Measurements from ENCODE around the gene CDK16. TPM values are rescaled to one million over a fixed set of nuclear protein-coding genes. Genes with fewer than 3 reads are reported as not detected.

Gene CDK16
- total and polyA plus RNA-seq, 7 donors: 104 to 192 (median 150) TPM

DNA sequence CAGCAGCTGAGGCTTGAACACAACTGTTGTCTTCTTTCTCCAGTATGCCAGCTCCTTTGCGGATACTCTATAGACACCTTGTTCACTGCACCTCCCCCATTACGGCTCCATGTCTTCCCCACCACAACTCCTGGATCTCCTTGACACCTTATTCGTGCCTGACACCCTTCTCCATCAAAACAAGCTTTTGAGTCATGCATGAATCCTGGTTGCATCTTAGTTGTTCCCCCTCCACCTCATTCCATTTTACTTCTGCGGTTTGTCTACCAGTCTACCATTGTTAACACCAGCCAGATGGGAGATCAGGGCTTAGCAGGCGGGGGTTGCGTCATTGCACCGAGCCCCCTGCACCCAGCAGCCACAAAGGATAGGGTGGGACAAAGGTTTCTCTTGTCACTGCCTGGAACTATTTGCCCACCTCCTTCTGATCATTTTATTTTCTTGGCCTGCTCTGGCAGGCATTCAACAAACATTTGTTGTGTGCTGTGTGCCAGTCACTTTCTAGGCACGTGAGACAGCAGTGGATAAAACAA, 2.0 kb upstream of the CDK16 start:
- intact Hi-C loops (cut with DNase I): no loop called here
- TF ChIP-seq, protein P1, sequence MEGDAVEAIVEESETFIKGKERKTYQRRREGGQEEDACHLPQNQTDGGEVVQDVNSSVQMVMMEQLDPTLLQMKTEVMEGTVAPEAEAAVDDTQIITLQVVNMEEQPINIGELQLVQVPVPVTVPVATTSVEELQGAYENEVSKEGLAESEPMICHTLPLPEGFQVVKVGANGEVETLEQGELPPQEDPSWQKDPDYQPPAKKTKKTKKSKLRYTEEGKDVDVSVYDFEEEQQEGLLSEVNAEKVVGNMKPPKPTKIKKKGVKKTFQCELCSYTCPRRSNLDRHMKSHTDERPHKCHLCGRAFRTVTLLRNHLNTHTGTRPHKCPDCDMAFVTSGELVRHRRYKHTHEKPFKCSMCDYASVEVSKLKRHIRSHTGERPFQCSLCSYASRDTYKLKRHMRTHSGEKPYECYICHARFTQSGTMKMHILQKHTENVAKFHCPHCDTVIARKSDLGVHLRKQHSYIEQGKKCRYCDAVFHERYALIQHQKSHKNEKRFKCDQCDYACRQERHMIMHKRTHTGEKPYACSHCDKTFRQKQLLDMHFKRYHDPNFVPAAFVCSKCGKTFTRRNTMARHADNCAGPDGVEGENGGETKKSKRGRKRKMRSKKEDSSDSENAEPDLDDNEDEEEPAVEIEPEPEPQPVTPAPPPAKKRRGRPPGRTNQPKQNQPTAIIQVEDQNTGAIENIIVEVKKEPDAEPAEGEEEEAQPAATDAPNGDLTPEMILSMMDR (IDR thresholded peaks at IDR 0.05): no peak
- Histone ChIP-seq H3K4me1 (peaks cover 18% of the 10 kb centered on the region), H3K27ac (peak overlapping the region; percentile 95), H3K27me3 (ENCODE audit: insufficient read depth in 3 of 3, low read length in 2 of 3) (no peaks in the 10 kb centered on the region), H3K36me3 (ENCODE audit: insufficient read depth in 1 of 2, low read depth in 1 of 2) (peaks cover 15 to 54% of the 10 kb centered on the region in 2 donors), H3K4me3 (peak overlapping the region; percentile 98), H3K9me3 (no peaks in the 10 kb centered on the region)
- no peak for ATAC-seq
- 69 to 76% (median 75%) methylated on average over 8 of the region's 8 CpGs for WGBS, 3 donors
- DNase-seq: no peak

DNA sequence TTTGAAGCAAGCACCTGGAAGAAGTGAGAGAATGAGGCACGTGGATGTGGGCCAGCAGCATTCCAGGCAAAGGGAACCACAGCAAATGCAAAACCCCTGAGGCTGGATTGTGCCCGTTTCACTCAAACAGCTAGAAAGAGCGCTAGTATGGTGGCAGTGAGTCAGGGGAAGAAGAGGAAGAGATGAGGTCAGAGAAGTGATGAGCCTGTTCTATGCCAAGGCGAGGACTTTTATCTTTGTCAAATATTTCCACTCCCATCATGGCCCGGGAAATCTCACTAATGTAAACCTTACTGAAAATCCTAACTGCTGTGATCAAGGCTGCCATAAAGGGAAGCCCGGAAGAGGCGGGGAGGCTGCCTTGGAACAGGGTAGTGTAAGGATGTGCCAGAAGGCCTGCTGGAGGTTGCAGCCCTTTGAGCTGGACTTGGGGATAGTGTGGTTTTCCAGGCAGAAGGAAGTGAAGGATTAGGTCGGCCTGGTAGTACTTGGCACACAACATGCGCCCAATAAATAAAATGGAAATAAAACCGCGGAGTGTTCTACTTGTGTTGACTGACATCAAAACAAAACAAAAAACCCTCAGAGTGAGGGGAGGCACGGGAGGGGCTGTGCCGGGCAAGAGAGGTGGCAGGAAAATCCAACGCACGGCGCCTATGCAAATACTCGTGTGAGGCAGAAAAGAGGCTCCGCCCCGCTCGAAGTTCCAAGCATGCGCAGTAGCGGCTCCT, 1.2 kb upstream of the CDK16 start:
- WGBS, 3 donors: 4 to 22% (median 9%) methylated on average over 14 to 22 of the region's 22 CpGs
- Histone ChIP-seq H3K27me3 (ENCODE audit: insufficient read depth in 3 of 3, low read length in 2 of 3) (no peaks in the 10 kb centered on the region), H3K9me3 (no peaks in the 10 kb centered on the region), H3K27ac (peak overlapping the region; percentile 95), H3K4me3 (peak overlapping the region; percentile 98), H3K36me3 (ENCODE audit: insufficient read depth in 1 of 2, low read depth in 1 of 2) (peaks cover 14 to 45% of the 10 kb centered on the region in 2 donors), H3K4me1 (peaks cover 18% of the 10 kb centered on the region)
- ATAC-seq: peak in 3 of 4 donors; percentile 1 to 15 (median 7)
- peak in 1 of 2 donors; percentile 40 for DNase-seq
- TF ChIP-seq, protein P1 (IDR thresholded peaks at IDR 0.05): no peak
- intact Hi-C loops (cut with DNase I): no loop called here

- Histone ChIP-seq H3K9me3 (no peaks in the 10 kb centered on the region), H3K27me3 (ENCODE audit: insufficient read depth in 3 of 3, low read length in 2 of 3) (no peaks in the 10 kb centered on the region), H3K4me1 (peaks cover 18% of the 10 kb centered on the region), H3K27ac (peak overlapping the region; percentile 95), H3K36me3 (ENCODE audit: insufficient read depth in 1 of 2, low read depth in 1 of 2) (peaks cover 10 to 40% of the 10 kb centered on the region in 2 donors), H3K4me3 (peak overlapping the region; percentile 98)
- intact Hi-C loops (cut with DNase I): loop anchor here (2.0 kb wide), 1 partner anchor 15 kb away; the partner anchor contains the start of gene USP11 (in 2 of the 2)
- WGBS, 3 donors: 0 to 2% (median 0%) methylated on average over 11 to 31 of the region's 31 CpGs
- ATAC-seq: peak; percentile 85 to 89 (median 88)
- TF ChIP-seq, protein P1 (IDR thresholded peaks at IDR 0.05): no peak
- peak; percentile 98 to 99 for DNase-seq
These were observed 615 bp upstream of the CDK16 start for GRCh38 chrX:47217852-47218279.

- Histone ChIP-seq H3K4me1 (peaks cover 18% of the 10 kb centered on the region), H3K9me3 (no peaks in the 10 kb centered on the region), H3K36me3 (ENCODE audit: insufficient read depth in 1 of 2, low read depth in 1 of 2) (peaks cover 9 to 39% of the 10 kb centered on the region in 2 donors), H3K27ac (peak overlapping the region; percentile 95), H3K4me3 (peak overlapping the region; percentile 98), H3K27me3 (ENCODE audit: insufficient read depth in 3 of 3, low read length in 2 of 3) (no peaks in the 10 kb centered on the region)
- intact Hi-C loops (cut with DNase I): loop anchor here (2.0 kb wide), 1 partner anchor 14 kb away; the partner anchor contains the start of gene USP11 (in 2 of the 2)
- ATAC-seq (peak; percentile 8 to 19 (median 10)), DNase-seq (peak; percentile 69 to 83)
- TF ChIP-seq, protein P1 (IDR thresholded peaks at IDR 0.05): no peak
- WGBS, 3 donors: 0 to 30% (median 2%) methylated on average over 22 to 60 of the region's 60 CpGs
These were observed 687 bp downstream of the CDK16 start for GRCh38 chrX:47218920-47219815.
